SK-N-SH treated with all-trans-retinoic acid at 6 μM for 48 hours (cell line): ENCODE measurements around the gene PCDHGA1.

Experiments used
- ATAC-seq: fragments of 200-7000 bp; cut with Tn5 transposase; 3 replicates; pipeline ENCODE4 v1.9.1; 2020; ENCODE audit warnings: mild to moderate bottlenecking, moderate library complexity
- BACH2 ChIP-seq: fragments of 250-450 bp; sonication (Bioruptor Pico); IDR thresholded peaks from 2 replicates; pipeline ENCODE4 v1.9.0; 2021; ENCODE audit warnings: mild to moderate bottlenecking, borderline replicate concordance
- CREB5 ChIP-seq: fragments of 250-450 bp; sonication (Bioruptor Pico); IDR thresholded peaks from 2 replicates; pipeline ENCODE4 v1.5.1; 2020; ENCODE audit warnings: low read depth, mild to moderate bottlenecking, moderate library complexity
- ESRRG ChIP-seq: fragments of 250-450 bp; sonication (Bioruptor Pico); IDR thresholded peaks from 2 replicates; pipeline ENCODE4 v1.6.1; 2021; ENCODE audit warnings: mild to moderate bottlenecking
- ISL1 ChIP-seq: fragments of 250-450 bp; sonication (Bioruptor Pico); IDR thresholded peaks from 2 replicates; pipeline ENCODE4 v2.1.2; 2022; ENCODE audit warnings: mild to moderate bottlenecking, moderate library complexity
- OSR1 ChIP-seq: fragments of 250-450 bp; sonication (Bioruptor Pico); IDR thresholded peaks from 2 replicates; pipeline ENCODE4 v1.8.0; 2022; ENCODE audit warnings: moderate library complexity, mild to moderate bottlenecking, inconsistent platforms
- PATZ1 ChIP-seq: fragments of 250-450 bp; sonication (Bioruptor Pico); IDR thresholded peaks from 2 replicates; pipeline ENCODE4 v1.8.0; 2020; ENCODE audit warnings: mild to moderate bottlenecking, moderate library complexity, borderline replicate concordance
- PPARA ChIP-seq: fragments of 250-450 bp; sonication (Bioruptor Pico); IDR thresholded peaks from 2 replicates; pipeline ENCODE4 v1.5.0; 2020; ENCODE audit warnings: mild to moderate bottlenecking, borderline replicate concordance
- RARB ChIP-seq: fragments of 250-450 bp; sonication (Bioruptor Pico); IDR thresholded peaks from 2 replicates; pipeline ENCODE4 v1.8.0; 2021; ENCODE audit warnings: mild to moderate bottlenecking, moderate library complexity
- SNAI2 ChIP-seq: fragments of 250-450 bp; sonication (Bioruptor Pico); IDR thresholded peaks from 2 replicates; pipeline ENCODE4 v1.5.0; 2020; ENCODE audit warnings: mild to moderate bottlenecking, moderate library complexity
- TCF4 ChIP-seq: fragments of 250-450 bp; sonication (Bioruptor Pico); IDR thresholded peaks from 2 replicates; pipeline ENCODE4 v1.8.0; 2021; ENCODE audit warnings: mild to moderate bottlenecking, moderate library complexity, borderline replicate concordance
- TSHZ2 ChIP-seq: fragments of 250-450 bp; sonication (Bioruptor Pico); IDR thresholded peaks from 2 replicates; pipeline ENCODE4 v1.5.0; 2020; ENCODE audit warnings: mild to moderate bottlenecking, moderate library complexity
- ZC3H10 ChIP-seq: fragments of 250-450 bp; sonication (Bioruptor Pico); IDR thresholded peaks from 2 replicates; pipeline ENCODE4 v1.5.1; 2021; ENCODE audit warnings: mild to moderate bottlenecking, moderate library complexity
- ZFP3 ChIP-seq: fragments of 250-450 bp; sonication (Bioruptor Pico); IDR thresholded peaks from 2 replicates; pipeline ENCODE4 v1.5.0; 2020; ENCODE audit warnings: mild to moderate bottlenecking, moderate library complexity
- ZNF565 ChIP-seq: fragments of 450-650 bp; formaldehyde crosslinking; conservative IDR thresholded peaks from 2 replicates; pipeline ENCODE4 v1.5.0; 2020; ENCODE audit warnings: low read depth, mild to moderate bottlenecking, moderate library complexity

The PCDHGA1 gene

GRCh38 chr5:141559461-141559860 is 229.1 kb downstream of the PCDHGA1 start:
- ATAC-seq, result no peak
- TF ChIP-seq PPARA (CRISPR knock-in tag), result no peak
- no peak for TF ChIP-seq CREB5 (CRISPR knock-in tag)
- TF ChIP-seq ZFP3 (CRISPR knock-in tag), result no peak
- no peak for TF ChIP-seq RARB (CRISPR knock-in tag)
- TF ChIP-seq SNAI2, result no peak
- TF ChIP-seq ZC3H10 (CRISPR knock-in tag), result no peak
- no peak for TF ChIP-seq BACH2
- no peak for TF ChIP-seq ESRRG (CRISPR knock-in tag)
- TF ChIP-seq TCF4, result no peak
- TF ChIP-seq PATZ1 (CRISPR knock-in tag), result no peak
- TF ChIP-seq, all 23 proteins: peak for 0

- no peak for ATAC-seq
- TF ChIP-seq CREB5 (CRISPR knock-in tag) (0 out of 2 replicates have a peak, but pooled peaks have one; percentile 44), OSR1 (CRISPR knock-in tag) (no peak)
Observed at GRCh38 chr5:141560151-141560550, 229.8 kb downstream of the PCDHGA1 start.

GRCh38 chr5:141560725-141561483 is 230.6 kb downstream of the PCDHGA1 start:
- peak; percentile 37; the same call in 1 of the 2 replicates for TF ChIP-seq TSHZ2 (CRISPR knock-in tag)
- TF ChIP-seq TCF4, result peak; percentile 86
- no peak for TF ChIP-seq ISL1 (CRISPR knock-in tag)
- TF ChIP-seq ZNF565 (CRISPR knock-in tag), result no peak
- 0 out of 2 replicates have a peak, but pooled peaks have one; percentile 60 for TF ChIP-seq PATZ1 (CRISPR knock-in tag)
- ATAC-seq, result peak; percentile 65
